OCI-LY7 (cell line): ENCODE results near the gene MARK3.

Experiments used
- CTCF ChIP-seq: fragments of 200-600 bp; sonication (generic); conservative IDR thresholded peaks from 2 replicates; pipeline ENCODE4 v1.5.1; 2014; ENCODE audit warnings: mild to moderate bottlenecking, antibody characterized with exemption, low read length, moderate library complexity, mixed read lengths
- EZH2phosphoT487 ChIP-seq: fragments of 200-600 bp; sonication (generic); IDR thresholded peaks from 2 replicates; pipeline ENCODE4 v1.6.1; 2018; ENCODE audit warnings: low read depth, borderline replicate concordance, mild to moderate bottlenecking, mixed run types, antibody characterized with exemption, low read length, moderate library complexity, mixed read lengths

GRCh38 chr14:103337794-103338193 is 47.4 kb upstream of the MARK3 start:
- no peak for TF ChIP-seq EZH2phosphoT487
- no peak for TF ChIP-seq CTCF
